Myocyte (in vitro differentiated cells): Measurements from ENCODE around the gene PMP22. TPM values are rescaled to one million over a fixed set of nuclear protein-coding genes. Genes with fewer than 3 reads are reported as not detected.

Source experiments
- DNase-seq: peaks from one replicate; pipeline ENCODE4 v3.0.0-alpha.2; 2012; ENCODE audit warnings: low read depth
- total RNA-seq: library from RNA; depleted of rRNA; stranded (reverse); fragments of >200 nt; gene quantifications from 2 replicates; pipeline ENCODE4 v1.2.3, GENCODE V29; 2014

Gene PMP22
- total RNA-seq, 1 donor from 2014 or later: 32.8 TPM

DNA sequence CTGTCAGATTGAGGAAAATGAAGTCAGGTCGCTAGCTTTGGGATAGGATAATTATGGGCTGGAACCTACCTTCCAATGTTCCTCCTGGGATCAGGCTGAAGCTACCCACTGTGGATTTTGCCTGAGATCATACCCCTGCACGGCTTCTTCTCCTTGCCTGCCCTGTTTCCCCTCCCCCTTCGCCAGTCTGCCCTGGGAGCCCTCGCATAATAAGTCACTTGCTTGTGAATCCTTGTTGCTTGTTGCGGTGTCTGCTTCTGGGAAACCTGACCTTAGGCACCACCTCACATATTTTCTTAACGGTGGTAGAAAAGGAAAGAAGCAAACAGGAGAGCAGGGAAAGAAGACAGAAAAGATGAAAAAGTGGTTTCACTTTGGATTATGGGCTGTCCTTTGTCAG is 13.3 kb upstream of the PMP22 start:
- DNase-seq: no peak

DNA sequence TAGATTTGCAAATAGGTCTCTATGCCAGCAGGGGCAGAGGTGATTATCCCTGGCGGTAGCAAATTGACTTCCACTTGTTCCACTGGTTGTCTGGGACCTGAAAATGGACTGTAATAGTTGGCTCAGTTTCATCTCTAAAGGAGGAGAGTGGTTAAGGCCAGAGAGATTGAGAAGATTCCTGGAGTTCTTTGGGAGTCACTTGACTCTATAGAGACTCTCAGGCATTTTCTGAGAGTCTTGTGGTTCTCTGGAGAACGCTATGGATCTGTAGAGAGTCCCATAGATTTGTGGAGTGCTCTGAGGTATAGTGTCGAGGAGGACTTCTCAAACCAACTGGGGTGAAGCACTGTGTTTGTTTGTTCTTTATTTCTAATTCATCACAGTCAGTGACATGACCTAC is 8.9 kb upstream of the PMP22 start:
- DNase-seq: no peak

DNA sequence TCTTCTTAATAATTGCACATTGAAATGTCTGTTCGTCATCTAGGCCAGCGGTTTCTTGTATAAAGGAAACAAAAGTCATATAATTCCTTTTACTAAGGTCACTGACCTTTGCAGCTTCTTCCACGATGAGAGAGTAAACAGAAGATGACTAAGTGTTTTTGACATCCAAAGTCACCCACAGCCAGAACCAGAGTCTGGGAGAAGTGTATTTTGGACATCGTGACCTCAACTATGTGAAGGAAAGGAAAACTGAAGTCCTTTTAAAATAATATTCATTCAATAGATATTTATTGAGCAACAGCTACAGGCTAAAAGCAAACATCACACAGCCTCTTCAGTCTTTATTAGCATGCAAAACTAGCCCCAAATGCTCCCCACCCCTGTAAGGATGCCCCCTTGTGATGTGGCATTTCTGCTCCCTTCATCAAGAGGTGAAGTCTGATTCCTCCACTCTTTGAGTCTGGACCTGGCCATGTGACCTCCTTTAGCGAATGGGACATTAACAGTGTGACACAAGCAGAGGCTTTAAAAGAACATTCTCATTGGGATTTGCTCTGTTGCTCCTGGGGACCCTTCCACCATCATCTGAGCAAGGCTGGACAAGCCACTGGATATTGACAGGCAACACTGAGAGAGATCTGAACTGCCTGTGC is 8.1 kb upstream of the PMP22 start:
- DNase-seq: peak; percentile 91

DNA sequence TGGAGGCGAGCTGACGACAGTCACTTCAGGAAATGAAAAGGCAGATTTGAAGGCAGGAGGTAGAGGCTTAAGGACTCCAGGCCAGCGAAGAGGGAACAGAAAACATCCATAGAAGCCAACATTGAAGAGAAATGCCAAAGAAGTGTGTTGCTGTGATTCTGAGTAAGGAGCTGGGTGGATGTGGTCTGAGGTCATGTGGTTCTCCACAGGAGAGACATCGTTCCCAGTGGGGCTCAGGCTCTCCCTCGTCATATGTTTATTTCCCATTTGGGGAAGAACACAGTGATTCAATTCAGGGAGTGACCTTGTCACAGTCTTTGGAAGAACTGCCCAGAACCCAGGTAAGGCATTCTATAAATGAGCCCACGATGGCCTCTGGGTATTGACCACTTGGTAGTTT is 6.6 kb upstream of the PMP22 start:
- no peak for DNase-seq

DNA sequence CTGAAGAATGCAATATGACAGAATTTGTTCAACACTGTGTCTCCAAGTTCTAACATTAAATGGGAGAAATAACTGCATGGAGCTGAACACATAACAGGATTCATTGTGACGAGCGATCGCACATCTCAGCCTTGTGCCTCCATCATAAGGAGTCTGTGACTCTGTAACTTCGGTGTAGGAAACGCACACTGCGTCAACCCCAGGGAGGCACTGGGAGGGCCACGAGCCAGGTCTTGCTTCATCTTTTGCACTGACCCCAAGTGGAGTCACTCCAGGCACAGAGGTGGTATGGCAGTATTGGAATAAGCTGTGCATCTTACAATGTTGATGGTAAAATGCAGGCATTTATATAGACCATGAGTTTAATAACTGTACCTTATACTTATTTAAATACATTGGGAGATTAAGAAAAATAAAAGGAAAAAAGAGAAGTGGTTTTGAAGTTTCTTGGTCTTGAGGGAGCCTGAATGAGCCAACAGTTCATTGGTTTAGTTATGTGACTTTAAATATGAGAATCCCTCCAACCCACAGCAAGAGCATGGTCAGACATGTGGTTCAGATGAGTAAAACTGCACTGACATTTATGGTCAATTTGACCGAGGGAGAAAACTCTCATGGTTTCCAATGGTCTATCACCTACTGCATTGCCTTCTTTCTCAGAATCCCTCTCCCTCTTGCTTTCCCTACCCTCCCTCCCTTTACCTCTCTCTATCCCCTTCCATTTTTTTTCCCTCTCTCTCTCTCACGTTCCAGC is 5.7 kb upstream of the PMP22 start:
- DNase-seq: no peak

DNA sequence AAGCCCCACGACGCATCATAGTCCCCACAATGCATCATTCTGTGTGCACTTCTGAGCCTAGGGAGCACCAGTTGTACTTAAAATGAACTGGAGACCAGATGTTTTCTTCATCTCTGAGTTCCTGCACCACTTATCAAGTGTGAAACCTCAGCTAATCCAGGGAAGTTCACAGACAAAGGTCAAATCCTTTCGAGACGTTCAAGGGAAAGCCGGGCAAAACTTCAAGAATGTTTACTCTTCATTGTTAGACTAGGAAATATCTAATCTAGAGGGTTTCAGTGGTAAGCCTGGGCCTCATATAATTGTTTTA is 4.6 kb upstream of the PMP22 start:
- no peak for DNase-seq

DNA sequence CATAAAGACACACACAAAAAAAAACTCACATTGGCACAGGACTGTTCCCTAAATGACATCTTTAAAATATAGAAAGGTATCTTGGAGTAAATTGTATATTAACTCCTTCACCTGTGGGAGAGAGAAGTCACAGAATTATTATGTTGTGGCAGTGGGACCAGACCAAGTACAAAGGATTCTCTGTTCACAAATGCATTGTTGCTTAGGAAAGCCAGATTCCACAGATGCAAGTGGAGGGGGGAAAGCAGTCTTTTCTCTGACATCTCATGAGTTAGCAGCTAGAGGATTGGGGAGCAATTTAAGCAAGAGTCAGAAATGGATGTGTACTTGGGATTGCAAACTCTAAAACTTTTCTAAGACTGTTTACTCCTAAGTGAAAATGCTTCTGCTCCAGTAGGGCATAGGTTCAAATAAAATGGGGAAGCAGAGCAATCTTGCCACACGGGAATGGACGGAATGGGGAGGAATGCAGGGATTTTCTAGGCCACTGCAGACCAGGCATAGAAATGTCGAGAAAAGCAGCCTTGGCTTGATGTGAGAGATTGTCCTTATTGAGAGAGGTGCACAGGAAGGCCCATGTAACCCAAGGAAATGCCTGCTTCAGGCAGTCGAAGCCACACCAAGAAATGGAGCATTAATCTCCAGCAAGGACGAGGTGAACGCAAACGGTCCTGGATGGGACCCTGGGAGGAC is 4.1 kb upstream of the PMP22 start:
- DNase-seq: no peak

DNA sequence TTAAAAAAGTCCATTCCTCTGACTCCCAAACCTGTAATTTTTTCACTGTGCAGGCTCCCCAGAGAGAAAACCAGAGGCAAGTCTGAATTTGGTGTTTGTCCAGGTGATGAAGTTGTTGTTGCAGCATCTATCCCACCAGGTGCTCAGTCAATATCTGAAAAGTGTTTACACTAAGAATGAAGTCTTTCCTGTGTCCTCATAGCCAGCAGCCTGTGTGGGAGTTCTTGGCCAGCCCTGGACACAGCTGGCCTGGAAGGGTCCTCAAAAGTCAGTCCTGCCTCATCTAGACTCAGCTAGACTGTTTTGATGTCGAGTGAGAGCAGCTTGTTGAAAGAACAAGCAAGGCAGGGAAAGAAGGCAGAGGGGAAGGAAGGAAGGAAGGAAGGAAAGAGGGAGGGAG is 3.3 kb upstream of the PMP22 start:
- no peak for DNase-seq

DNA sequence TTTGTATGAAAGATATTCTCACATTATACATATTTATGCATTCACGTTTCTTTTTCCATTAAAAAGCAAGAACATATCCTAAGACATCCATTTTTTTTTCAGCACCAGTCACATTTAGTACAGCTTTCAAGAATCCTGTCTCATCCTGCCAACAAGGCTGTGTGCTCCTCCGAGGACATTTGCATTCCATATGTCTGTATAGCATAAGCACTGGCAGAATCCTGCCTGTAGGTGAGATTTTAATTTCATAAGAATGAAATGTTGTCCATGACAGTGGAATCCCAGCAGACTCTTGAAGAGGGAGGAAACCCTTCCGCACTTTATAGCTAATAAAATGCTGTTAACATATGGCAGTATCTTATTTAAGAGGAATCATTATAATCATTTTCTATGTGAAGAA is 2.9 kb upstream of the PMP22 start:
- DNase-seq: no peak

DNA sequence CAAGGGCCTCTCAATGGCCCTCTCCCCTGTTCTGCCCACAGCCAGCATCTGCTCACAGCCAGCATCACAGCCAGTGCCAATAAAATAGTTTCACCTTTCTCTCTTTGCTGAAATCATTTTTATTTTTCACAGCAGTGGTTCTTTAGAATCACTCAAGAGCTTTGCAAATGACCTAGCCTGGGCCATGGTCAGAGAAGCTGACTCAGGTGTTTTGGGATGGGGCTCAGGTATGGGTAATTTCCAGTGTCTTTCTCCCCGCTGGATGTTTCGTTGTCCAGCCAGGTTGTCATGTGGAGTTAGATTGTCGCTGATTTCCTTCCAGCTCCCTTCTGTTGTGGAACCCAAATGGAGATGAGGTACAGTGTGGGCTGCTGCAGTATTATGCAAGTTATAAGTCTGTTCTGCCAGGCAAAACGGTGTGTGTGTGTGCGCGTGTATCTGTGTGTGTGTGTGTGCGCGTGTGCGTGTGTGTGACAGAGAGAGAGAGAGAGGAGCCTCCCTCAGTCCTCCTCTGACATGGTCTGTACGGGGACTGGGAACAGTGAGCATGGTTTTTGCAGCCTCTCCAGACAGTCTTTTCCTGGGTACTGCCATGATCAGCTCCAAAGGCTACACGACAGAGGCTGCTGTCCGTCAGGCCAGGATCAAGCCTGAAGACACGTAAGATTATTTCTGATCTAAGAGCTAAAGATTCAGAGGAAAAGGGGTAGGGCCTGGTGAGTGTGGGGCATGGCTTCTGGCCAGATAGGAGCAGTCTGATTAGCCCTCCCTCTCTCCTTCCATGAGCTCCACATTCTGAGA is 1.4 kb upstream of the PMP22 start:
- DNase-seq: no peak

DNA sequence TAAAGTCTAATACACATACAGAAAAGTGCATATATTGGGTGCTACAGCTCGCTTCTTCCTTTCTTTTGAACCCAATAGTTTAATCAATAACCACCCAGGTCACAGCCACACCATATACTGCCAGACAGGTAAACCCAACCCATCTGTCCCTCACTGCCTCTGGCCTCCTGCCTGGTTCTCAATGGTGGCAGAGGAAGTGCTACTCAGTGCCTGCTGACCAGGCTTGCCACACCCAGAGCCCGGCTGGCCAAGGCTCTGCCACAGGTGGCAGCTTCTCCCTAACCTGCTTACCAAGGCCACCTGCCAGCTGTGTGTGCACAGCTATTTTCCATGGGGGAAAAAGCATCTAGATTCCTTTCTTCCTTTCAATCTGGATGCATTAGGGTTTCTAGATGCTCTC is 584 bp downstream of the PMP22 start:
- no peak for DNase-seq

DNA sequence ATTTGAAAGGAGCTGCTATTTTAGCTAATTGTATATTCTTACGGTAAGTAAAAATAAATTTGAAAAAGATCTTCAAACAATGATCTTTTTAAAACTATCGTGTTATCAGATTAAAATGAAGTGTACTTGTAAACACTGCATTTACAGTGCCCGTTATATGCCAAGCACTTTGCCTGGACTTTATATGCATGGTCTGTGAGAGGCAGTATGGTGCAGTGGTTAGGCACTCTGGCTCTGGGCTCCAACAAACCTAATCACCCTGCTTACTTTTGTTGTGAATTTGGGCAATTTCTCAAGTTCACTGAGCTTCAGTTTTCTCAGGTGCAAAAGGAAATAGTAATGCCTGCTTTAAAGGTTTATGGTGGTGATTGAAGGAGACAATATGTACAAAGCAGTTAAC is 1.4 kb downstream of the PMP22 start:
- no peak for DNase-seq

DNA sequence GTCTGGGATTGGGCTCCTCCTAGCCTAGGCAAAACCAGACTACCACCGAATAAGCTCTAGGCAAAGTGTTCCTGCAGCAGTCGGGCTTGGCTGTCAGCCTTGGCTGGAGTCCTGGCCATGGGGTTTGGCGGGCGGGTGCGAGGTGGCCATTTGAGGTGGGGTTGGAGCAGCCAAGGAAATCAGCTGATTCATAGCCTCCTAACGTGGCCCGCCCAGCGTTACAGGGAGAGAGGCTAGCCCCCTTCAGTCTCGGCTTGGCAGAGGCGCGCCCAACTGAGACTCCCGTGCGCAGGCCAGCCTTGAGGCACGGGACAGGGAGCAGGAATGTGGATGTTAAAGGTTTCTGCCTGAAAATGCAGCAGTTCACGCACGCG is 1.9 kb downstream of the PMP22 start:
- DNase-seq: peak; percentile 91

DNA sequence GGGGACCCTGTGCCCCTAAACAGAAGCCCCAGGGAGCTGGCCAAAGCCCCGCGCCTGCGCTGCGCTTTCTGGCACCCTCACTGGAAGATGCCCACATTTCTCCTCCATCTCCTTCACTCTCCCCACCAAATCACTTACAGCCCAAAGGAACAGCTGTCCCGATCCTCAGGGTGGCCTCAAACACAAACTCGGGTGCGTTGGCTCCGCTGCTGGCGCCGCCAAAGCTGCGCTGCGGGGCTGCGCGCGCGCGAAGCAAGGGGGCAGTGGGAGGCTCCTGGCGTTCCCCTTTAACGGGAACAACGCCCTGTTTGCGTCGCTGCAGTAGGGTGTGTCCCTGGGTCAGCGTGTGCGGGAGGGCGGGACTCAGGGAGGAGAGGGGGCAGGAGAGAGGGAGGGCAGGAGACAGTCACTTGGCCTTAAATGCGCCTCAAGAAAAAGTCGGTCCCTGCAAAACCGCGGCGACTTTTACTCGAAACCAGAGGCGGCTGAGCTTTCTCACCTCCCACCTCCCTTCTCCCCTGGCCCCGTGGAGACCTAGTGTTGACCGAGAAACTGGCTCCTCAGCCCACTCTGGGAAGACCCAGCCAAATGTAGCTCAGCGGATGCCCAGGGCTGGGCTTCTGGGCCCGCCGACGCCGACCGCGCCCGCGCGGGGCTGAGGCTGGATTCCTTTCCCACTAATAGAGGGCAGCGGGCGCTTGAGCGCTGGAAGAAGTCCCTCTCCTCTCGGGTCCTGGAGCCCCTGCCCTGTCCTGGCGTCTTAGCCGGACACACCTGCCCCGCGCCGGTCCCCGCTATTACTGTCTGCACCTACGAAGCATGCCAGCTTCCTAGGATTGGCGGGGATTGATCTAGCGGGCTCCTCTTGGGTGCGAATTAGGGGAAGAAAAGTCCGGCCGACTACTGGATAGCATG is 2.6 kb downstream of the PMP22 start:
- DNase-seq: peak; percentile 93

DNA sequence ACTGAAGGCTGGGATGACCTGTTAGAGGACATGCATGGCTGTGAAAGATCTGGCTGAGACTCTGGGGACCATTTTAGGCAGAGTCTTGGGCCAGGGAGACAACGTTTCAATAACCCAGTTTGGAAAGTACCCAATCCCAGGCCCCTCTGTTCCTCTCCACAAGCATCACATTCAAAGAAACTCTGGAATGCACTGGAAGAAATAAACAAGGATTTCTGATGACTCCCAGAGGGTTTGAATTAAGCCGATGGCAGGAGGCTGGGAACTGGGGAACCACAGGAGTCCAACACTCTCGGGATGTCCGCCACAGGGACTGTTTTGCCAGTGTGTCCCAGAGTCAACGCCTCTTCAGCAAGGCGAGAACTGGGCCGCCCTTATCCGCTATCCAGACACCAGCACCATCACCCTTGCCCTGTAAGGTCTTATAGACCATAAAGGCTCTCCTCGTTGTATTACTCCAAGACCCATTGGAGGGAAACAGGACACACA is 3.3 kb downstream of the PMP22 start:
- peak; percentile 57 for DNase-seq

DNA sequence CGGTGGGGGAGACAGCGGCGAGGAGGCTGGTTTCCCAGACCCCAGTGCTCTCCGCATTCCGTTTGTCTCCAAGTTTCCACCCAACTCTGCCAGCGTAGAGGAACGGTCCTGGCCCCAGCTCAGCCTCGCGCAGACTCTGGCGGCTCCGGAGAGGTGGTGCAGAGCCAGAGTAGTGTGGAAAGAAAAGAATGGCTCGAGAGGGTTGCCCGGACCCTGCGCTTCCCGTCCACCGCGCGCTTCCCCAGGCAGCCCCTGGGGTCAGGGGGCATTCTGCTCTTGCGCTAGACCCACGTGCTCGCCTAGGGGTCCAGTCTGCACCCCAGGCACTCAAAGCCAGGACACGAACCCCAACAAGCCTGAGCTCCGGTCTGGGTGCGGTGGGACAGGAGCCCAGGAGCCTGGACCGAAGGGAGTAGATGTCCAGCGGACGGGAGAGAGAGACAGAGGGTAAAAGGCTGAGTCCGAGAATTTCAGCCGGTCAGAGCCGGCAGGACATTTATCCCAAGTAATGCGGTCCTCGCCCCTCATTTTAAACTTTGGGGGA is 3.8 kb downstream of the PMP22 start:
- peak; percentile 70 for DNase-seq

DNA sequence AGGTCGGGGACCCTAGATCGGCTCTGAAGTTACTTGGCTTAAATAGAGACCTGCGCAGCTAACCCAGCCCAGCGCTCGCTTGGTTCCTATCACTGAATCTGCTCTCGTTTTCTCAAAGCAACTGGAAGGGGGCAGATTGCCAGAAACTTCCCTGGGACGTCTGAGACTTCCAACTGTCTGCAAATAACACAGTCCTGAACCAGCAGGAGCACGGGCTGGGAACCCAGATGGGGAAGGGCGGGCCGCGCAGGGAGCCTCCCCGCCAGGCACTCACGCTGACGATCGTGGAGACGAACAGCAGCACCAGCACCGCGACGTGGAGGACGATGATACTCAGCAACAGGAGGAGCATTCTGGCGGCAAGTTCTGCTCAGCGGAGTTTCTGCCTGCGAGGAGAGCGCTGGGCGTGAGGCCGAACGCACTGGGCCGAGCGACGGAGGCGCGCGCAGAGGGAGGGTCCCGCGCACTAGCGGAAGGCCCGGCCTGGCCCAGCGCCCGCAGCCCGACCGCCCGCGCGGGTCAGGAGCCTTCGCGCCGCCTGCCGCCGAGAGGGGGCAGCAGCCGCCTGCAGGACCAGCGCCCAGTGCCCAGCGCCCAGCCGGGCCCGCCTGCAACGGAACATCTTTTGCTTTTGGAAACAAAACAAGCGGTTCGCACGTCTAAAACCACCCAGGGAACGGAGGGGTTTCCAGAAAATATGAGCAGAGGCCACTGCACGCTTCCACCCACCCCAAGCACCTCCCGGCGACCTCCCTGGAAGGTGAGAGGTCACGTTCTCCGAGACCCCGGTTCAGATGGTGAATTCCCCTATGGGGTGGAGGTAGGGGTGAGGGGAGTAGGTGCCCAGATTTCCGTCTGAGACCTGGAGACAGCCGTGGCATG is 4.5 kb downstream of the PMP22 start:
- DNase-seq: peak; percentile 93

DNA sequence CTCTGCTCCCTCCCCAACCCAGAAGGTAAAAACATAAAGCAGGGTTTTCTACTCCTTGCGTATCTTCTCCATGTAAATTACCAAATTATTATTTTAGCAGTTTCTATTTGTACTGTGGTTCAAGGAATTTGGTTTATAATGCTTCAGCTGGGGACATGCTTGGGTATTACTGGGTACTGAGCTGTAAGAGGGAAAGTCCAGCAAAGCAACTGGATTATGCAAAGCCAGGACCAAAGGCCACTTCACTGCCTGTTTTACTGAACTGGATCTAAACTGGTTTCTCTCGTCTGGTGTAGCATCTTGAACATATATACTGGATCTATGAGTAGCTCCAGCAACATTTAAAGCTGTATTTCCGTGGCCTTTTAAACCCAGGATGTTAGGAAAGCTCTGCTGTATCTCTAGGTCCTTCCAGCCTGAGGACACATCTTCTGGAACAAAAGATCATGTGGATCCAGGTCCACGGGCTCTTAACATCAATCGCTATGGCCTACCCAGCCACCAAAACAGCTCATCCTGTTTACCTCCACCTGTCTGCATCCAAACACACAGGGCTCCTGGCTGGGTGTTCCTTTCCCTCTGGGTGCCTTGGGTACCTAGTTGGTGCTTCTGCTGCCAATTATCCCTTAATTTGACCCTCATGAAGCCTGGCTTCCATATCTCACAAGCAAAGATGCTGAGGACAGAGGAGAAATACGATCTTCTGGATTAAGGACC is 7.2 kb downstream of the PMP22 start:
- no peak for DNase-seq
